ES-I3 (cell line): ENCODE data around the gene SYT17.

Experiments
- H3K36me3 ChIP-seq: 2 replicates; pipeline ENCODE4 v1.6.1; 2013; ENCODE audit warnings: mild to moderate bottlenecking, low read length, control low read depth, moderate library complexity; ENCODE audit not compliant: insufficient read depth
- H3K4me1 ChIP-seq: 2 replicates; pipeline ENCODE4 v1.6.1; 2013; ENCODE audit warnings: mild to moderate bottlenecking, control low read depth, low read length; ENCODE audit not compliant: insufficient read depth
- H3K9ac ChIP-seq: 2 replicates; pipeline ENCODE4 v1.6.1; 2013; ENCODE audit warnings: low read depth, mild to moderate bottlenecking, low read length, moderate library complexity
- H3K9me3 ChIP-seq: 2 replicates; pipeline ENCODE4 v1.6.1; 2013; ENCODE audit warnings: mild to moderate bottlenecking, low read length, moderate library complexity; ENCODE audit not compliant: control insufficient read depth, insufficient read depth

SYT17 gene

GRCh38 chr16:19133600-19133999 lies 34.4 kb upstream of the SYT17 start:
- H3K9me3 ChIP-seq, result no peaks in the 10 kb centered on the region
- H3K4me1 ChIP-seq, result peaks cover 57% of the 10 kb centered on the region
- no peak overlapping the region for H3K9ac ChIP-seq
- H3K36me3 ChIP-seq, result no peaks in the 10 kb centered on the region

GRCh38 chr16:19135201-19135842 lies 32.7 kb upstream of the SYT17 start:
- H3K4me1 ChIP-seq, result peaks cover 45% of the 10 kb centered on the region

GRCh38 chr16:19135896-19136438 lies 32.1 kb upstream of the SYT17 start:
- Histone ChIP-seq H3K36me3 (no peaks in the 10 kb centered on the region), H3K4me1 (peaks cover 38% of the 10 kb centered on the region), H3K9me3 (no peaks in the 10 kb centered on the region), H3K9ac (no peak overlapping the region; the same call in 1 of the 2 replicates)

More at GRCh38 chr16:19135201-19135842, 32.7 kb upstream of the SYT17 start:
- no peak overlapping the region for H3K9ac ChIP-seq
- H3K9me3 ChIP-seq, result no peaks in the 10 kb centered on the region
- no peaks in the 10 kb centered on the region for H3K36me3 ChIP-seq

GRCh38 chr16:19136549-19137196 lies 31.4 kb upstream of the SYT17 start:
- Histone ChIP-seq H3K9me3 (no peaks in the 10 kb centered on the region), H3K36me3 (no peaks in the 10 kb centered on the region), H3K4me1 (peaks cover 31% of the 10 kb centered on the region), H3K9ac (no peak overlapping the region; the same call in 1 of the 2 replicates)

- Histone ChIP-seq H3K36me3 (no peaks in the 10 kb centered on the region), H3K4me1 (peaks cover 28% of the 10 kb centered on the region), H3K9me3 (no peaks in the 10 kb centered on the region), H3K9ac (no peak overlapping the region)
Observed at GRCh38 chr16:19137201-19138128, 30.6 kb upstream of the SYT17 start.

- Histone ChIP-seq H3K9ac (no peak overlapping the region), H3K4me1 (peaks cover 28% of the 10 kb centered on the region), H3K36me3 (no peaks in the 10 kb centered on the region), H3K9me3 (no peaks in the 10 kb centered on the region)
Observed at GRCh38 chr16:19138601-19139000, 29.4 kb upstream of the SYT17 start.

- Histone ChIP-seq H3K9me3 (no peaks in the 10 kb centered on the region), H3K36me3 (no peaks in the 10 kb centered on the region), H3K9ac (no peak overlapping the region), H3K4me1 (peaks cover 28% of the 10 kb centered on the region)
Observed at GRCh38 chr16:19139436-19140091, 28.5 kb upstream of the SYT17 start.

GRCh38 chr16:19140396-19140795 lies 27.6 kb upstream of the SYT17 start:
- Histone ChIP-seq H3K4me1 (peaks cover 25% of the 10 kb centered on the region), H3K9me3 (no peaks in the 10 kb centered on the region), H3K9ac (no peak overlapping the region), H3K36me3 (no peaks in the 10 kb centered on the region)

- H3K9me3 ChIP-seq, result no peaks in the 10 kb centered on the region
- H3K9ac ChIP-seq, result no peak overlapping the region
- H3K4me1 ChIP-seq, result peaks cover 3% of the 10 kb centered on the region; the same call in 1 of the 2 replicates
- no peaks in the 10 kb centered on the region for H3K36me3 ChIP-seq
Observed at GRCh38 chr16:19142939-19143598, 25.0 kb upstream of the SYT17 start.

- Histone ChIP-seq H3K36me3 (no peaks in the 10 kb centered on the region), H3K9ac (no peak overlapping the region), H3K9me3 (no peaks in the 10 kb centered on the region), H3K4me1 (peaks cover under 1% of the 10 kb centered on the region; the same call in 1 of the 2 replicates)
Observed at GRCh38 chr16:19143599-19143956, 24.5 kb upstream of the SYT17 start.

GRCh38 chr16:19145010-19145409 lies 23.0 kb upstream of the SYT17 start:
- Histone ChIP-seq H3K9me3 (no peaks in the 10 kb centered on the region; the same call in 1 of the 2 replicates), H3K36me3 (no peaks in the 10 kb centered on the region)

GRCh38 chr16:19147126-19147525 lies 20.9 kb upstream of the SYT17 start:
- Histone ChIP-seq H3K9me3 (no peaks in the 10 kb centered on the region; the same call in 1 of the 2 replicates), H3K4me1 (no peaks in the 10 kb centered on the region), H3K9ac (no peak overlapping the region), H3K36me3 (no peaks in the 10 kb centered on the region)

More at GRCh38 chr16:19145010-19145409, 23.0 kb upstream of the SYT17 start:
- Histone ChIP-seq H3K9ac (no peak overlapping the region), H3K4me1 (no peaks in the 10 kb centered on the region)

- no peaks in the 10 kb centered on the region for H3K4me1 ChIP-seq
- no peak overlapping the region for H3K9ac ChIP-seq
- no peaks in the 10 kb centered on the region; the same call in 1 of the 2 replicates for H3K9me3 ChIP-seq
- H3K36me3 ChIP-seq, result no peaks in the 10 kb centered on the region
Observed at GRCh38 chr16:19147627-19148026, 20.4 kb upstream of the SYT17 start.
